K562 (cell line): ENCODE data around the gene HAPLN2. TPM values are rescaled to one million over a fixed set of nuclear protein-coding genes. Genes with fewer than 3 reads are reported as not detected.

Experiments used
- CREM ChIP-seq: IDR thresholded peaks from 2 replicates; pipeline ENCODE4 v1.6.1; 2014; ENCODE audit warnings: antibody characterized with exemption, low read depth
- CTCF ChIP-seq, 3 experiments: IDR thresholded peaks in 2 of 3; conservative IDR thresholded peaks in 1 of 3; 2 replicates each; pipeline ENCODE4 v1.5.1; 2011 to 2012; ENCODE audit warnings: low read length in 3 of 3, mild to moderate bottlenecking in 3 of 3, control low read depth in 2 of 3, improper control_type of control experiment in 1 of 3, inconsistent platforms in 1 of 3, low read depth in 1 of 3, mixed read lengths in 1 of 3, moderate library complexity in 1 of 3; ENCODE audit not compliant: insufficient read depth in 2 of 3
- DEAF1 ChIP-seq: fragments of 450-650 bp; formaldehyde crosslinking; IDR thresholded peaks from 2 replicates; pipeline ENCODE4 v1.4.0; 2020; ENCODE audit warnings: mild to moderate bottlenecking, moderate library complexity
- E2F6 ChIP-seq, 2 experiments: IDR thresholded peaks; 2 replicates each; pipeline ENCODE4 v1.6.1; 2011; ENCODE audit warnings: borderline replicate concordance in 1 of 2, control low read depth in 1 of 2, low read depth in 1 of 2, low read length in 1 of 2, mild to moderate bottlenecking in 1 of 2, mixed read lengths in 1 of 2, moderate library complexity in 1 of 2; ENCODE audit not compliant: insufficient read depth in 1 of 2, insufficient read length in 1 of 2, poor library complexity in 1 of 2, severe bottlenecking in 1 of 2; ENCODE audit errors: extremely low read depth in 1 of 2
- JUND ChIP-seq, 2 experiments: IDR thresholded peaks; 2 replicates in 1 of 2; 3 replicates in 1 of 2; pipeline ENCODE4 v1.6.1; 2011; ENCODE audit warnings: borderline replicate concordance in 2 of 2, low read depth in 2 of 2, low read length in 2 of 2, improper control_type of control experiment in 1 of 2, missing biosample characterization in 1 of 2, missing genetic modification characterization in 1 of 2, missing genetic modification reagents in 1 of 2
- ZBTB9 ChIP-seq: fragments of 450-650 bp; formaldehyde crosslinking; IDR thresholded peaks from 2 replicates; pipeline ENCODE4 v1.4.0; 2020; ENCODE audit warnings: mild to moderate bottlenecking, moderate library complexity
- ZNF407 ChIP-seq: fragments of 450-650 bp; IDR thresholded peaks from 2 replicates; pipeline ENCODE4 v1.6.1; 2016; ENCODE audit warnings: low read depth
- polyA plus RNA-seq, 8 experiments: library from polyadenylated mRNA; depleted of rRNA in 4 of 8; stranded (reverse) in 5 of 8; unstranded in 3 of 8; fragments of >200 nt; fragmentation: Nextera tagmentation in 2 of 8; fragmentation: Illumina TruSeq in 1 of 8; extraction: Ambion mirVana in 2 of 8; extraction: Trizol in 1 of 8; gene quantifications; 2 replicates each; pipeline versions ENCODE4 v1.2.1 to v1.2.3, GENCODE V29; 2011 to 2014; ENCODE audit warnings: inconsistent platforms in 1 of 8, missing spikeins in 1 of 8
- total RNA-seq, 7 experiments: library from RNA; depleted of rRNA in 6 of 7; stranded (reverse); fragments of >200 nt in 6 of 7; fragmentation: Illumina TruSeq in 2 of 7; extraction: Trizol in 2 of 7; gene quantifications; 2 replicates each; pipeline versions ENCODE4 v1.2.1 to v1.2.3, GENCODE V29; 2011 to 2021; ENCODE audit warnings: low replicate concordance in 1 of 7

Gene HAPLN2
- total and polyA plus RNA-seq, 9 of the 15 experiments (the other 6 are each of a cell fraction or from before 2014, with no cell fraction given) = 0.14 to 5.2 (median 3.8) TPM; not detected in 4

- no peak for TF ChIP-seq ZBTB9 (CRISPR knock-in tag)
- no peak for TF ChIP-seq E2F6 (IDR thresholded peaks at IDR 0.05; ENCODE audit: borderline replicate concordance in 1 of 2, extremely low read depth in 1 of 2, insufficient read depth in 1 of 2, insufficient read length in 1 of 2, low read depth in 1 of 2, low read length in 1 of 2, poor library complexity in 1 of 2, severe bottlenecking in 1 of 2)
- TF ChIP-seq CTCF (IDR thresholded peaks at IDR 0.05 in 2 of 3, conservative IDR thresholded peaks at IDR 0.05 in 1 of 3; ENCODE audit: insufficient read depth in 2 of 3, low read depth in 1 of 3, low read length in 3 of 3) = peak; percentile 83 to 95 (median 94)
- TF ChIP-seq CREM = peak; percentile 41; the same call in 1 of the 2 replicates
- TF ChIP-seq JUND (IDR thresholded peaks at IDR 0.05; ENCODE audit: borderline replicate concordance, low read depth, low read length) = peak; percentile 45; the same call in 1 of the 2 replicates
- TF ChIP-seq JUND (tag; IDR thresholded peaks at IDR 0.05; ENCODE audit: borderline replicate concordance, low read depth, low read length) = no peak
- peak; percentile 69 for TF ChIP-seq DEAF1 (CRISPR knock-in tag)
- TF ChIP-seq ZNF407 = no peak
These were observed 11.1 kb upstream of the HAPLN2 start (continued) for GRCh38 chr1:156608036-156608674.
